Adrenal gland (tissue), 12 donors: ENCODE measurements around the gene HOPX. TPM values are rescaled to one million over a fixed set of nuclear protein-coding genes. Genes with fewer than 3 reads are reported as not detected.

Experiments
- DNase-seq, 7 donors: peaks; one replicate each; pipeline ENCODE4 v3.0.0-alpha.2; 2019 to 2020
- H3K27ac ChIP-seq, 5 donors: fragments of 200-600 bp; sonication (generic) in 4 of 5; 1 replicate in 3 of 5; 2 replicates in 2 of 5; pipeline versions ENCODE4 v1.5.1 to v1.8.0; 2016 to 2020; ENCODE audit warnings: mild to moderate bottlenecking in 1 of 5
- H3K27me3 ChIP-seq: fragments of 200-600 bp; 2 replicates; pipeline ENCODE4 v1.8.0; 2021
- H3K36me3 ChIP-seq, 2 donors: fragments of 200-600 bp; replicated peaks in 1 of 2; 1 replicate in 1 of 2; 2 replicates in 1 of 2; pipeline versions ENCODE4 v1.5.1 to v1.8.0; 2018 to 2022
- H3K4me1 ChIP-seq, 2 donors: fragments of 200-600 bp; replicated peaks in 1 of 2; 1 replicate in 1 of 2; 2 replicates in 1 of 2; pipeline versions ENCODE4 v1.5.1 to v1.8.0; 2018 to 2021
- H3K4me3 ChIP-seq, 4 donors: fragments of 200-600 bp; sonication (generic) in 3 of 4; one replicate each; pipeline ENCODE4 v1.5.1; 2016 to 2018
- H3K9me3 ChIP-seq, 3 donors: fragments of 200-600 bp; sonication (generic) in 1 of 3; replicated peaks in 1 of 3; 1 replicate in 2 of 3; 2 replicates in 1 of 3; pipeline versions ENCODE4 v1.5.1 to v1.8.0; 2016 to 2021
- CTCF ChIP-seq, 6 experiments: fragments of 450-650 bp in 4 of 6; fragments of 200-600 bp in 2 of 6; sonication (generic) in 1 of 6; IDR thresholded peaks; 1 replicate in 5 of 6; 2 replicates in 1 of 6; pipeline versions ENCODE4 v1.5.1 to v1.8.0; 2016 to 2021; ENCODE audit warnings: antibody characterized with exemption in 6 of 6, mild to moderate bottlenecking in 2 of 6, moderate library complexity in 1 of 6
- POLR2A ChIP-seq, 2 donors: fragments of 450-650 bp; IDR thresholded peaks; one replicate each; pipeline ENCODE4 v1.6.1; 2017; ENCODE audit warnings: antibody characterized with exemption in 2 of 2, mild to moderate bottlenecking in 2 of 2, moderate library complexity in 1 of 2
- WGBS, 4 donors: extraction: QIAGEN DNeasy Blood & Tissue Kit in 2 of 4; methylation state at CpG; one replicate each; pipeline versions ENCODE4 v1.1.5 to v1.1.7; 2013 to 2017; 5-methylcytosine and 5-hydroxymethylcytosine counted together
- intact Hi-C, 2 donors: fragments of 100-400 bp; cut with DNase I; formaldehyde crosslinking; loops; one replicate each; pipeline versions ENCODE4 v1.14.1 to v1.15.0; 2022 to 2023
- polyA plus RNA-seq, 3 donors: library from polyadenylated mRNA; stranded (reverse); fragments of 200-250 nt in 2 of 3; fragments of 350-450 nt in 1 of 3; fragmentation: Illumina TruSeq in 1 of 3; extraction: RNeasy Lipid Tissue Mini Kit (QIAGEN cat#74804) in 1 of 3; gene quantifications; one replicate each; pipeline ENCODE4 v1.2.3, GENCODE V29; 2013 to 2014
- total RNA-seq, 9 donors: library from RNA; depleted of rRNA in 4 of 9; stranded (reverse); fragments of >200 nt in 4 of 9; fragments of 120-200 nt in 1 of 9; fragmentation: NEBNext Ultra II Directional in 1 of 9; extraction: Animal tissue kit (Norgen Biotek cat#: 25700) in 1 of 9; gene quantifications; one replicate each; pipeline versions ENCODE4 v1.1.0 to v1.2.4, GENCODE V29; 2013 to 2023
- donor health status: healthy with polysubstance abuse.
- donor health status: Bipolar disorder and iron deficiency.
- donor health status: DM: yes; HTN: yes; CAD: no.
- donor health status: DM: no; HTN: no; CAD: no.
- donor health status: DM: no; HTN: no; CAD: no.
- donor health status: DM: yes; HTN: yes; CAD: no.

The HOPX gene
- total and polyA plus RNA-seq, 12 donors = 6.4 to 79.5 (median 28.8) TPM

DNA sequence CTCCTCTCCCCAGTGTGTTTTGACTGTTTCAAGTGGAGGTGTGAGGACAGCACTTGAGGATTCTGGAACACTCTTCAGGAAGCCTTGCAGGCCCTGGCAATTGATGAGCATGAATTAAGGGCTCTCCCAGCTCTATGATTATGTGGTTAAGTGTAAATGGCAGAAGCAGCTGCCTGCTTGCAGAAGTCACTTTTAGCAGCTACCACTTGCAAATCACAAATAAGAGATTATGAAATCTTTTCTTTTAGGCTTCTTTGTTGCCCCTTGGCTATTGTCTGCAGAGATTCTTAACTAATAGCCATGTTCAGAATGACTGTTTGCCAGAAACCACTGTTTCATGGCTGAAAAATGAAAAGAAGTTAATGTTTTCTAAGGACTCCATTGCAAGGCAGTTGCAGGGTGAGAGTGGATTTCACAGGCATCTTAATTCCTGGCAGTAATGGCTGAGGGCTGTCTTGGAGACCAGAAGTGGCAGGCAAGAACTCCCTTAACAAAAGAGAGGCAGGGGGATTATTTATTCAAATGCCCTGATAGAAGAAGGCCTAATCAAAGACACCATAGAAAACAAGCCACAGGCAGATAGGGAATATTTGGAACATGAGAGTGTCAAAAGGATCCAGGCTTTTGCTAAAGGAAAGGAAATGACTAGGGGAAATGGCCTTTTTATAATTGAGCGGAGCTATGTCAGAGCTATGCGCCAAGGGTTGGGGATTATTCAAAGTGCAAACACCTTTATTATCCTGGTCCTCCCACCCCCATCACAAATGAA lies 8.3 kb upstream of the HOPX start:
- Histone ChIP-seq H3K36me3 (no peaks in the 10 kb centered on the region), H3K27me3 (no peaks in the 10 kb centered on the region), H3K4me1 (no peaks in the 10 kb centered on the region), H3K4me3 (no peak overlapping the region), H3K27ac (no peak overlapping the region), H3K9me3 (no peaks in the 10 kb centered on the region)
- WGBS, 4 donors = 71 to 88% (median 86%) methylated on average over 2 of the region's 2 CpGs
- intact Hi-C loops = no loop called here
- no peak for TF ChIP-seq POLR2A (IDR thresholded peaks at IDR 0.05)
- no peak for TF ChIP-seq CTCF (IDR thresholded peaks at IDR 0.05)
- no peak for DNase-seq

- no peaks in the 10 kb centered on the region for H3K36me3 ChIP-seq
- no peaks in the 10 kb centered on the region for H3K27me3 ChIP-seq
- DNase-seq = no peak
- no peak overlapping the region for H3K27ac ChIP-seq
- WGBS, 4 donors = 68 to 79% (median 70%) methylated on average over 2 of the region's 2 CpGs
- intact Hi-C loops = no loop called here
- no peaks in the 10 kb centered on the region for H3K9me3 ChIP-seq
- H3K4me1 ChIP-seq = no peaks in the 10 kb centered on the region
- TF ChIP-seq CTCF (IDR thresholded peaks at IDR 0.05) = no peak
- TF ChIP-seq POLR2A (IDR thresholded peaks at IDR 0.05) = no peak
- H3K4me3 ChIP-seq = no peak overlapping the region
Measured at GRCh38 chr4:56688094-56688647, 7.1 kb upstream of the HOPX start.

DNA sequence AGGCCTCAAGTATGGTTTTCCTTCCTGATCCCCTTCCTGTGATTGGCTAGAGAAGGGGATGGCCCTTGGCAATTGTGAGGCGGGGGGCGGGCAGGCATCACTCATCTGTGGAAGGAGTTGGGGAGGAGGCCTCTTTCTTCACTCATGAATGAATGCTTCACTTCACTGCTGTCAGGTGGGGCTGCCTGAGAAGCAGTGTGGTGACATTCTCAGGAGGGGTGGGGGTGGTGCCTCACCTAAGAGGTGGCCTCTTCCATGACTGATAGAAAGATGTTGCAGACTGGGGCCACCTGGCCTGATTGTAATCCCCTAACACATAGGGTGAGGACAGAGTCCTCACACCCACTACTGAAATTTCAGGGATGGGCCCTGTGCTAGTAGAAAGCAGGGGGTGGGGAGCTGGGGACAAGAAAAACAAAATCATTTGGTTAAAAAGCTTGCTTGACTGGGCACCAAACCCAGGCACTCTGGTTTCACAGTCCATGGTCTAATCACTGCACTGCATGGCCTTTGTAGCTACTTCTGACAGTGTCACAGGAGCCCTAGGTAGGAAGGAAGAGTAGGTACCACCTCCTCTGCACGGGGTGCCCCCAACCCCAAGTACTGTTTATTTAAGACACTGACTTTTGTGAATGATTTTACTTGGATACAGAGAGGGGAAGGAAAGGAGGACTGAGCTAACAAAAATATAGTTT lies 5.6 kb upstream of the HOPX start:
- DNase-seq = no peak
- 80 to 93% (median 88%) methylated on average over 3 of the region's 3 CpGs for WGBS, 4 donors
- Histone ChIP-seq H3K9me3 (no peaks in the 10 kb centered on the region), H3K4me1 (no peaks in the 10 kb centered on the region), H3K36me3 (no peaks in the 10 kb centered on the region), H3K27me3 (peaks cover 6% of the 10 kb centered on the region), H3K27ac (no peak overlapping the region), H3K4me3 (no peak overlapping the region)
- intact Hi-C loops = no loop called here
- no peak for TF ChIP-seq CTCF (IDR thresholded peaks at IDR 0.05)
- no peak for TF ChIP-seq POLR2A (IDR thresholded peaks at IDR 0.05)

GRCh38 chr4:56684320-56685050 lies 3.4 kb upstream of the HOPX start:
- H3K27me3 ChIP-seq = peaks cover 6% of the 10 kb centered on the region
- H3K36me3 ChIP-seq = no peaks in the 10 kb centered on the region
- H3K4me3 ChIP-seq = no peak overlapping the region
- intact Hi-C loops = no loop called here
- 69 to 77% (median 72%) methylated on average over 4 of the region's 4 CpGs for WGBS, 4 donors
- TF ChIP-seq POLR2A (IDR thresholded peaks at IDR 0.05) (no peak), CTCF (IDR thresholded peaks at IDR 0.05) (no peak)
- no peaks in the 10 kb centered on the region for H3K4me1 ChIP-seq
- H3K9me3 ChIP-seq = no peaks in the 10 kb centered on the region
- no peak overlapping the region for H3K27ac ChIP-seq
- DNase-seq = no peak
